Ishikawa (cell line): Measurements from ENCODE around the gene UQCRH.

Experiments used
- CEBPB ChIP-seq: IDR thresholded peaks from 2 replicates; pipeline ENCODE4 v1.6.1; 2012
- CREB1 ChIP-seq: IDR thresholded peaks from 2 replicates; pipeline ENCODE4 v1.6.1; 2012; ENCODE audit warnings: low read depth
- EGR1 ChIP-seq: IDR thresholded peaks from 2 replicates; pipeline ENCODE4 v1.6.1; 2012
- EP300 ChIP-seq: IDR thresholded peaks from 2 replicates; pipeline ENCODE4 v1.6.1; 2012; ENCODE audit warnings: borderline replicate concordance
- FOXM1 ChIP-seq: IDR thresholded peaks from 2 replicates; pipeline ENCODE4 v1.6.1; 2012; ENCODE audit warnings: low read depth, borderline replicate concordance
- NFIC ChIP-seq: IDR thresholded peaks from 2 replicates; pipeline ENCODE4 v1.6.1; 2012
- RAD21 ChIP-seq: IDR thresholded peaks from 2 replicates; pipeline ENCODE4 v1.6.1; 2012; ENCODE audit warnings: low read depth
- TAF1 ChIP-seq: IDR thresholded peaks from 2 replicates; pipeline ENCODE4 v1.6.1; 2012; ENCODE audit warnings: low read depth, mild to moderate bottlenecking
- TCF12 ChIP-seq: IDR thresholded peaks from 2 replicates; pipeline ENCODE4 v1.6.1; 2012; ENCODE audit warnings: low read depth
- TEAD4 ChIP-seq: IDR thresholded peaks from 2 replicates; pipeline ENCODE4 v1.6.1; 2012
- YY1 ChIP-seq: IDR thresholded peaks from 2 replicates; pipeline ENCODE4 v1.6.1; 2012; ENCODE audit warnings: low read depth
- ZBTB7A ChIP-seq: IDR thresholded peaks from 2 replicates; pipeline ENCODE4 v1.6.1; 2012; ENCODE audit warnings: low read depth
- TF ChIP-seq, protein P1 (sequence below): IDR thresholded peaks from 2 replicates; pipeline ENCODE4 v1.6.1; 2012; ENCODE audit warnings: low read depth, mild to moderate bottlenecking
- TF ChIP-seq, protein P2 (sequence below): IDR thresholded peaks from 2 replicates; pipeline ENCODE4 v1.6.1; 2012
- TF ChIP-seq, protein P3 (sequence below): IDR thresholded peaks from 2 replicates; pipeline ENCODE4 v1.6.1; 2012

Gene UQCRH

GRCh38 chr1:46278807-46279206 lies 24.7 kb upstream of the UQCRH start:
- TF ChIP-seq FOXM1 (no peak), CEBPB (no peak), ZBTB7A (no peak), TEAD4 (no peak), EP300 (no peak), NFIC (no peak), RAD21 (no peak), CREB1 (no peak), EGR1 (no peak), TCF12 (no peak), YY1 (no peak), TAF1 (no peak)
- TF ChIP-seq, protein P1, sequence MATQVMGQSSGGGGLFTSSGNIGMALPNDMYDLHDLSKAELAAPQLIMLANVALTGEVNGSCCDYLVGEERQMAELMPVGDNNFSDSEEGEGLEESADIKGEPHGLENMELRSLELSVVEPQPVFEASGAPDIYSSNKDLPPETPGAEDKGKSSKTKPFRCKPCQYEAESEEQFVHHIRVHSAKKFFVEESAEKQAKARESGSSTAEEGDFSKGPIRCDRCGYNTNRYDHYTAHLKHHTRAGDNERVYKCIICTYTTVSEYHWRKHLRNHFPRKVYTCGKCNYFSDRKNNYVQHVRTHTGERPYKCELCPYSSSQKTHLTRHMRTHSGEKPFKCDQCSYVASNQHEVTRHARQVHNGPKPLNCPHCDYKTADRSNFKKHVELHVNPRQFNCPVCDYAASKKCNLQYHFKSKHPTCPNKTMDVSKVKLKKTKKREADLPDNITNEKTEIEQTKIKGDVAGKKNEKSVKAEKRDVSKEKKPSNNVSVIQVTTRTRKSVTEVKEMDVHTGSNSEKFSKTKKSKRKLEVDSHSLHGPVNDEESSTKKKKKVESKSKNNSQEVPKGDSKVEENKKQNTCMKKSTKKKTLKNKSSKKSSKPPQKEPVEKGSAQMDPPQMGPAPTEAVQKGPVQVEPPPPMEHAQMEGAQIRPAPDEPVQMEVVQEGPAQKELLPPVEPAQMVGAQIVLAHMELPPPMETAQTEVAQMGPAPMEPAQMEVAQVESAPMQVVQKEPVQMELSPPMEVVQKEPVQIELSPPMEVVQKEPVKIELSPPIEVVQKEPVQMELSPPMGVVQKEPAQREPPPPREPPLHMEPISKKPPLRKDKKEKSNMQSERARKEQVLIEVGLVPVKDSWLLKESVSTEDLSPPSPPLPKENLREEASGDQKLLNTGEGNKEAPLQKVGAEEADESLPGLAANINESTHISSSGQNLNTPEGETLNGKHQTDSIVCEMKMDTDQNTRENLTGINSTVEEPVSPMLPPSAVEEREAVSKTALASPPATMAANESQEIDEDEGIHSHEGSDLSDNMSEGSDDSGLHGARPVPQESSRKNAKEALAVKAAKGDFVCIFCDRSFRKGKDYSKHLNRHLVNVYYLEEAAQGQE: no peak
- TF ChIP-seq, protein P2, sequence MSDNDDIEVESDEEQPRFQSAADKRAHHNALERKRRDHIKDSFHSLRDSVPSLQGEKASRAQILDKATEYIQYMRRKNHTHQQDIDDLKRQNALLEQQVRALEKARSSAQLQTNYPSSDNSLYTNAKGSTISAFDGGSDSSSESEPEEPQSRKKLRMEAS: no peak
- TF ChIP-seq, protein P3, sequence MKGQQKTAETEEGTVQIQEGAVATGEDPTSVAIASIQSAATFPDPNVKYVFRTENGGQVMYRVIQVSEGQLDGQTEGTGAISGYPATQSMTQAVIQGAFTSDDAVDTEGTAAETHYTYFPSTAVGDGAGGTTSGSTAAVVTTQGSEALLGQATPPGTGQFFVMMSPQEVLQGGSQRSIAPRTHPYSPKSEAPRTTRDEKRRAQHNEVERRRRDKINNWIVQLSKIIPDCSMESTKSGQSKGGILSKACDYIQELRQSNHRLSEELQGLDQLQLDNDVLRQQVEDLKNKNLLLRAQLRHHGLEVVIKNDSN: no peak

DNA sequence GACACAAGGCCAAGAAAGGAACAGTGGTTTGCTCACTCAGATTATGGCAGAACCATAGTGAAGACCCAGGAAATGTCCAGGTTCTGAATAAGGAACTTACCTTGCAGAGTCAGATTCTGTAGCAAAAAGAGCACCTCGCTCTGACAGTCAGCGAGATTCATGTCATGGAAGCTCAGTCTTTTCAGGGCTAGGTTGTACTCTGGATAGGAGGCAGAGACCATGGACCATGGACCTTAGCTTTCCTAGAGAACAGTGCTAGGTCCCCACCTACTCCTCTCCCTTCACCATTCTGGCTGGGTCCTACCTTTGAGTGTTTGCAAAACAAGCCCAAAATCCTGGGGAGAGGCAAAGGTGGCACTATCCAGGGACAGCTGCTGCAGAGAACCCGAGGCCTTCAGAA lies 23.4 kb upstream of the UQCRH start:
- TF ChIP-seq TAF1: no peak
- no peak for TF ChIP-seq NFIC
- TF ChIP-seq YY1: no peak
- TF ChIP-seq EP300: no peak
- no peak for TF ChIP-seq FOXM1
- no peak for TF ChIP-seq RAD21
- no peak for TF ChIP-seq ZBTB7A
- no peak for TF ChIP-seq TCF12
- TF ChIP-seq, protein P2: no peak
- TF ChIP-seq, protein P1: no peak
- TF ChIP-seq EGR1: no peak

GRCh38 chr1:46281021-46281420 lies 22.5 kb upstream of the UQCRH start:
- TF ChIP-seq RAD21 (no peak), TAF1 (no peak), ZBTB7A (no peak), CREB1 (no peak), NFIC (no peak), TEAD4 (no peak), FOXM1 (no peak), EGR1 (no peak), TCF12 (no peak), YY1 (no peak), EP300 (no peak), CEBPB (no peak)
- TF ChIP-seq, protein P2: no peak
- TF ChIP-seq, protein P1: no peak
- TF ChIP-seq, protein P3: no peak

DNA sequence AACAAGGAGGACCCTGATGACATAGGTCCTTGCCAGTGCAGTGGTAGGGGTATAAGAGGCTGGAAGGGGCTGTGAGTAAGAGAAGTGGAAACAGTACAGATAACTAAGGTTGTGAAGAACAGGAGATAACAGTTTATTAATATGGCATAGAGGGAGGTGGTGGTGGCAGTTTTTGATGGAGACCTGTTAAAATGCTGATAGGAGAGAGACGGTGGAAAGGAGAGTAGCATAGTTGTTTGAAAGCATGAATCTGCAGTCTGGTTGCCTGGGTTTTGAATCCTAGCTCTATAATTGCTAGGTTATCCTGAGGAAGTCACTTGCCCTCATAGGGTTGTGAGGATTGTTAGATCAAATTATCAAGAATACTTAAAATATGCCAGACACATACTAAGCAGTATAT lies 19.4 kb upstream of the UQCRH start:
- TF ChIP-seq EGR1 (no peak), FOXM1 (no peak), EP300 (no peak), RAD21 (no peak), ZBTB7A (no peak), TCF12 (no peak), CEBPB (no peak), YY1 (no peak), NFIC (no peak), TAF1 (no peak), CREB1 (no peak), TEAD4 (no peak)
- TF ChIP-seq, protein P3: no peak
- TF ChIP-seq, protein P2: no peak
